ENCODE measurements around the gene GPR85. TPM values are rescaled to one million over a fixed set of nuclear protein-coding genes. Genes with fewer than 3 reads are reported as not detected.

The GPR85 gene
- total RNA-seq, 1 experiment from 2014 or later: not detected

- no peaks in the 10 kb centered on the region for H3K9me3 ChIP-seq (ENCODE audit: control insufficient read depth, insufficient read depth, low read depth, low read length)
- in situ Hi-C loops (cut with HindIII; ENCODE audit: low pct_unique_long_range_greater_than_20kb, low sequenced_read_pairs) (no loop called here), intact Hi-C loops (cut with micrococcal nuclease; ENCODE audit: unreplicated experiment) (no loop called here)
- BruUV-seq (replicated peaks): no TSS peak
- ChIA-PET CTCF (no interaction called here), POLR2A (no interaction called here)
- no peak for TF ChIP-seq TCF7L2 (IDR thresholded peaks at IDR 0.05; ENCODE audit: low read depth, low read length)
- no peak for TF ChIP-seq SIN3A (IDR thresholded peaks at IDR 0.05; ENCODE audit: borderline replicate concordance, insufficient read depth, low read depth, low read length)
- TF ChIP-seq CTCF (IDR thresholded peaks at IDR 0.05): no peak
- TF ChIP-seq REST (IDR thresholded peaks at IDR 0.05; ENCODE audit: insufficient read depth in 1 of 2, low read depth in 2 of 2, low read length in 1 of 2): no peak
- TF ChIP-seq POLR2AphosphoS5 (IDR thresholded peaks at IDR 0.05; ENCODE audit: low read depth, low read length): no peak
- H3K27me3 ChIP-seq (ENCODE audit: control insufficient read depth, insufficient read depth, low read length): no peaks in the 10 kb centered on the region; the same call in 1 of the 2 replicates
- H3K27ac ChIP-seq (ENCODE audit: low read length): no peak overlapping the region
- H3K4me1 ChIP-seq (ENCODE audit: control insufficient read depth, insufficient read depth, low read length): no peaks in the 10 kb centered on the region
- H3K36me3 ChIP-seq (ENCODE audit: control insufficient read depth, insufficient read depth, low read length): no peaks in the 10 kb centered on the region
- ATAC-seq: no peak
- H3K4me3 ChIP-seq (ENCODE audit: low read depth in 2 of 2, low read length in 2 of 2): no peak overlapping the region
- no peak for DNase-seq (ENCODE audit: low read depth, low spot score)
These were observed 23.1 kb upstream of the GPR85 start for GRCh38 chr7:113109718-113110117.

- no peak overlapping the region for H3K27ac ChIP-seq (ENCODE audit: low read length)
- no peak for ATAC-seq
- no peak overlapping the region for H3K4me3 ChIP-seq (ENCODE audit: low read depth in 2 of 2, low read length in 2 of 2)
- DNase-seq (ENCODE audit: low read depth, low spot score): no peak
- no peaks in the 10 kb centered on the region for H3K36me3 ChIP-seq (ENCODE audit: control insufficient read depth, insufficient read depth, low read length)
- no peaks in the 10 kb centered on the region for H3K4me1 ChIP-seq (ENCODE audit: control insufficient read depth, insufficient read depth, low read length)
- no peaks in the 10 kb centered on the region for H3K27me3 ChIP-seq (ENCODE audit: control insufficient read depth, insufficient read depth, low read length)
- BruUV-seq (replicated peaks): no TSS peak
- intact Hi-C loops (cut with micrococcal nuclease; ENCODE audit: unreplicated experiment) (no loop called here), in situ Hi-C loops (cut with HindIII; ENCODE audit: low pct_unique_long_range_greater_than_20kb, low sequenced_read_pairs) (no loop called here)
- no peaks in the 10 kb centered on the region for H3K9me3 ChIP-seq (ENCODE audit: control insufficient read depth, insufficient read depth, low read depth, low read length)
- ChIA-PET CTCF (no interaction called here), POLR2A (no interaction called here)
- no peak for TF ChIP-seq TCF7L2 (IDR thresholded peaks at IDR 0.05; ENCODE audit: low read depth, low read length)
- TF ChIP-seq POLR2AphosphoS5 (IDR thresholded peaks at IDR 0.05; ENCODE audit: low read depth, low read length): no peak
- no peak for TF ChIP-seq CTCF (IDR thresholded peaks at IDR 0.05)
- no peak for TF ChIP-seq REST (IDR thresholded peaks at IDR 0.05; ENCODE audit: insufficient read depth in 1 of 2, low read depth in 2 of 2, low read length in 1 of 2)
- TF ChIP-seq SIN3A (IDR thresholded peaks at IDR 0.05; ENCODE audit: borderline replicate concordance, insufficient read depth, low read depth, low read length): no peak
These were observed 13.5 kb upstream of the GPR85 start for GRCh38 chr7:113100121-113100603.

All from Panc1 (cell line).